ENCODE data around the gene SMPD3.
"Not testable (repeated sequence)": the region's sequence is repeated elsewhere in the genome, so short reads cannot be mapped to it uniquely, and the experiment has no call there.

SMPD3 gene

DNA sequence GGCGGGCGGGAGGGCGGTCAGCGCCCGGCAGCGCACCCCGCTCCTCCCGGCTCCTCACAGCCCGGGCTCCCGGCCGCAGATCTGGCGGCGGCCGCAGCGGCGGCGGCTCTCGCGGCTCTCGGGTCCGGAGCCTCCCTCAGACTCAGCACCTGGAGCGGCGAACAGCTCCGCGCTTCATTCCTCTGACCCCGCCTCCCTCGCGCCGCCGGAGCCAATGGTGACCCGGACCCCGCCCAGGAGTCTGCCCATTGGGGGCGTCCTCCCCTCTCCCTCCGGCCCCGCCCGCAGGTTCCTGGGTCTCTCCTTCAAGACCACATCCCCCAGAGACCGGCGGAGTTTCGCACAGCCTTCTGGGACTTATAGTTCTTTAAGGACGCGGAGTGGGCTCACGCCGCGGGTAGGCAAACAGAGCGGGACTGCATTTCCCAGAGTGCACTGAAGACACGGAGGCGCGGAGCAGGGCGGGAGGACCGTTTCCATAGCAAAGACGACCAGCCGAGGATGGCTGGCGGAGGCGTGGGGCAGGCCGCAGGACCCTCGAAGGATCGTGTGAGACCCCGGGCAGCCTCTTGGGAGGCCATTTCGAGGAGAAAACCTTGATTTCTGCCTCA, at the start of gene SMPD3:
Gene SMPD3 (minus strand): TSS at position 149 of the 611 bp plus-strand sequence. CDS start 76,327 bp downstream, outside the sequence.
- peak; percentile 99 for DNase-seq

DNA sequence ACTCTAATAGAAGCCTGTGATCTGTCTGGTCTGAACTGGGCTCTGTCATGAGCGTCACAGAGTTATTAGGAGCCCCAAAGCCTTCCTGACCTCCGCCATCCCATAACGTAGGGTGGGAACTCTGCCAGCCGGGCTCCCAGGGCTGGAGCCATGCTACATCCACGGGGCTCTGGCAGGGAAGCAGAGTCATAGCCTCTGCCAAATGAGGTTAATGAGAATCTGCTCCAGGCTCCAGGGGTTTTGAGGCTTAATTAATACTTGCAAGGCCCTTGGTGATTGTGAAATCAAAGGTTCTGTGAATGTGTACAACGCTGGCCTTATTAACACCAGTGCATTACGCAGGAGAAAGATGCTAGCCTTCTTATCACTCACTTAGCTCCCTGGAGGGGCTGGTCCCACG, 48.4 kb upstream of the SMPD3 start:
- DNase-seq = no peak

- not testable (repeated sequence) for DNase-seq
Measured at GRCh38 chr16:68494261-68494660, 46.0 kb upstream of the SMPD3 start.

- no peak for DNase-seq
Measured at GRCh38 chr16:68493412-68494070, 45.2 kb upstream of the SMPD3 start.

DNA sequence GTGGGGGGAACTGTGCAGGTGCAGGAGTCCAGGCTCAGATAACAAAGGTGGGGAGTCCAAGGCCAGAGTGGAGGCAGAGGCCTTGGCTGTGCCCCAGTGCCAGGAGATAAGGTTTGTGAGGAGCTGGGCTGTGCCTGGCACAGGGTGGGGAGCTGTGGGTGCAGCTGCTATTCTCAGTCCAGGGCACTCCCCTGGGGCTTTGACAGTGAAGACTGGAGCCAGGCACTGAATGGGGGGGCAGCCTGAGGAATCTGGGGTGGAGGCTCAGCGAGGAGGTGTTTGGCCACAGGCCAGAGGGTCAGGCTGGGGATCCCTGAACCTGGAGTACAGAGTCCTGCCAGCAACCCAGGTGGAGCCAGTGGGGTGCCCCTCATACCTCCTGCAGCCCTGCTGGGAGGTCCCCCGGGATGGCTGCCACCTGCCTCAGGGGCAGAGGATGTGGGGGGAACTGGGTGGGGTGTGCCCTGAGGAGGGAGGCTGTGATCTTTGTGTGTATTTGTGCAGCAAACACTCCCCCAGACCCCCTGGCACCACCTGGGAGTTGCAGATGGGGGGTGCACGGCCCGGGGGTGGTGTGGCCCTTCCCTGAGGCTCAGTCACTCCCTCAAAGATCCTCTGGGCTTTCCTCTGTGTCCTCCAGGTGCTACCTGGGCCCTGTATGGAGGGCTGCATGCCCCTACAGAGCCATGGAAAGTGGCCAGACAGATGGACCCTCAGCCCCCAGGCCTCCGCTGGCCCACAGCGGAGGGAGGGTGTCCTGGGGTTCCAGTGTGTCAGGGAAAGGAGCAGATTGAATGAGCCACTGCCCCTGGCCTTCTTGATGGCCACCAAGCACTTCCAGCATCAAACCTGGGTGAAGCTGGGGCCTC, 44.5 kb upstream of the SMPD3 start:
- no peak for DNase-seq

- DNase-seq = no peak
Measured at GRCh38 chr16:68492151-68492542, 43.8 kb upstream of the SMPD3 start.

- no peak for DNase-seq
Measured at GRCh38 chr16:68491576-68491950, 43.3 kb upstream of the SMPD3 start.

- DNase-seq = no peak
Measured at GRCh38 chr16:68490829-68491575, 42.7 kb upstream of the SMPD3 start.

- DNase-seq = no peak
Measured at GRCh38 chr16:68490358-68490757, 42.0 kb upstream of the SMPD3 start.

DNA sequence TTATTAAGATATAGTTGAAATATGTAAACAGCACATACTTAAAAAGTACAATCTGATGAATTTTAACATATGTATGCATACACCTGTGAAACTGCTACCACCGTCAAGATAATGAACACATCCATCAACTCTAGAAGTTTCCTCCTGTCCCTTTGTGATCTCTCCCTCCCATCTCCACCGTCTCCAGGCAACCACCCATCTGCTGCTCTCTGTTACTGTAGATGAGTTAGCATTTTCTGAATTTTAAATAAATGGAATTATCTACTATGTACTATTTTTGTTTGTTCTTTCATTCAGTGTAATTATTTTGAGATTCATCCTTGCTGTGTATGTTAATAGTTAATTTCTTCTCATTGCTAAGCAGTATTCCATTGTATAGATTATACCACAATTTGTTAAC, 40.2 kb upstream of the SMPD3 start:
- DNase-seq = no peak

DNA sequence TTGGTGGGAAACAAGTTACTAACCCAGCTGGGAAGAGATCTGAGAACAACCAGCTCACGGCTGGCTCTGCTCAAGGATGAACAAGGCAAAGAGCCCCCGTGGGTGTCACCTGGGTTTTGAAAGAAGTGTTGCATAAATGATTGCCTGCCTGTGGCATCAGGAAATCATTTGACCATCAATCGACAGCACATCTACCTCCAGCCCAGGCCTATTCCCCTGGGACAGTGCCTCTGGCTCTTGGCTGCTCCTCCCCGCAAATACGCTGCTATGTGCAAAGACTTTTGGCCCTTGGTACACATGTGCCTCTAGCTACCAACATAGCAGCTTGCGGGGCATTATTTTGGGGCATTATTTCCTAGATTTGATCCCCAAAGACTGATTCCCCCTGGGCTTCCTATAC, 39.4 kb upstream of the SMPD3 start:
- no peak for DNase-seq

DNA sequence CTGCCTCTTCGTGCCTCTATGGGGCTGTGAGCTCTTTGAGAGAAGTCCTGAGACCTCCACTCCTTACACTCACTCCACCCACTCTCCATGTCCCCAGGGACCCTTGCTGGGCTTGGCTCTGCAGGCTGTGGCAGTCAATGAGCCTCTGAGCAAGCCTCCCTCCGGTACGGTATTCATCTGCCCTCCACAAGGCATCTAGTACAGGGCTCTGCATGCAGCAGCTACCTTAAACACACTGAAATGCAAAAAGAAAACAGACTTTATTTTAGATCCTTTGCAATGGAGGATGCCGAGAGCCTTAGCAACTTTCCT, 38.9 kb upstream of the SMPD3 start:
- DNase-seq = no peak

DNA sequence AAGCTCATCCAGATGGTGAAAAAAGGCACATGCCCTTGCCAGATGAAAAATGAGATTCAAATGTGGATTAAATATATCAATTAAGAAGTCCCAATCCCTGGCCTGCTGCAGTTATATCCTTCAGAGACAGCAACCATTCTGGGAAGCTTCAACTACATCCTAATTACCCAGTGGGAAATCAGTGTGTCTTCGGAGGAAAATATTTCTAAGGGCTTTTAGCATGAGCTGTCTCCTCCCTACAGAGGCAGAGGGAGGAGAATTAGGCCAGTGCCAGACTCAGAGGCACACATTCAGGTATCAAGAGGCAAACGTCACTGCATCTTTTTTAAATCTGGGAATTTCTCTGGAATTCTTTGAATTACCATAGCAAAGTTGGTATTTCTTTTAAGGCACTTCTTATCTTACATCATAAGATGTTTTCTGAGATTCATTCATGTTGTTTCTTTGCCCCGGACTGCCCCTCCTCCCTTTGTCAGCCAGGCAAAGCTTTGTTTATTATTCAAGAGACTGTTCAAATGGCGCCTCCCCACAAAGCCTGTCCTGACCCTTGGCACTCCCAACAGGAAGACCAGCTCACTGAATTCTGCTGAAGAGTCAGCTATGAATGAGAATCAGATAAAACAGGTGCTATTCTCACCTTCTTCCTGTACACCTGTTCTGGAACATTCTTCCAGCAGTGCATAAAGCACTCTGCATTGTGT, 38.3 kb upstream of the SMPD3 start:
- DNase-seq = no peak

DNA sequence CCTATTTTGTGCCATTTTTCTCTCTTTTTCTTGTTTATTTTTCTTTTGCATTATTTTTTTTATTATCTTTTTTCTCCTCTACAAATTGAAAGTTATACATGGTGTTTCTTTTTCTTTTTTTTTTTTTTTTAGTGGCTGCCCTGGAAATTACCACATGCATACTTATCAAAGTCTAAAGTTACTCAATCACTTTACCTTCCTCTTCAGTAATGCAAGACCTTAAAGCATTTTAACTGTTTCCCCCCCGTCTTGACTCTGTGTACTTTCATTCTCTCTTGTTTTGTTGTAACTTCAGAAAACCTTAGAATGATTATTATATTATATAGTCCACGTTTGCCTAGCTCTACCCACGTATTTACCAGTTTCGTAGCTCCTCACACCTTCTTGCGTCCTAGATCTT, 33.3 kb upstream of the SMPD3 start:
- no peak for DNase-seq

- no peak for DNase-seq
Measured at GRCh38 chr16:68480084-68480995, 32.0 kb upstream of the SMPD3 start.

DNA sequence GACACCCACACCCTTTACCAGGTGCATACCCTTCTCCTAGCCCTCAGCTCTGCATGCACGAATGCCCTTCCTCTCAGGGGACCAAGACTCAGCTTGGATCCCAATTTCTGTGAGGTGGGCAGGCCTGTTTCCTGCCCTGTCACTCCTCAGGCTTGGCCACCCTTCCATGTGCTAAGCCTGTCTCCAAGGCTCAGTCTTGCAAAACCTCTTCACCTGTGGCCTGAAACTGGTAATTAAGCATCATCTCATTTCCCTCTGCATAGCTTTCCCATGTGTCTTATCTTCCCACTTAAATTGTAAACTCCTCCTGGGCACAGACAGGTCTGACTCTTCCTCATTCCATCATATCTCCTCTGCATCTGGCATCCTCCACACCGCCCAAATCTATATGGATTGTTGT, 31.0 kb upstream of the SMPD3 start:
- DNase-seq = no peak

GRCh38 chr16:68478526-68479250, 30.4 kb upstream of the SMPD3 start:
- no peak for DNase-seq

DNA sequence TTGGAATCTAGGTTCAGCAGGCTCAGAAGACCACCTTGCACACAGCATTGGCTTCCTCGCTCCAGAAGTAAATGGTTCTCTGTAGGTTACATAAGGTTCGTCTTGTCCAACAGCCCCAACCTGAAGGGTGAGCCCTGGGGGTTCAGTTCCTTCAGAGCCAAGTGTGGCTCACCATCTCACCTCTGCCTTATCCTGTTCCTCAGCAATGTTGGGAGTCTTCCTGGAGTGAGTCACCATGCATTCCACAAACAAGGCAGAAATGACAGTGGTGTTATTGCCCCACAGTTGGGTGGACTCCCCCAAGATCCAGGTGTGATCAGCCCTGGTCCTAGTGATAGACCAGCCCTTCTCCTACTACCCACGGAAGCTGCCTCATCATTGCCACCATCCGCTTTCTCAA, 26.8 kb upstream of the SMPD3 start:
- DNase-seq = no peak

GRCh38 chr16:68473358-68474070, 25.2 kb upstream of the SMPD3 start:
- DNase-seq = no peak

GRCh38 chr16:68472581-68472980, 24.3 kb upstream of the SMPD3 start:
- DNase-seq = no peak
